Sigmoid colon (tissue), 7 donors: ENCODE data around the gene MRNIP. TPM values are rescaled to one million over a fixed set of nuclear protein-coding genes. Genes with fewer than 3 reads are reported as not detected.

Experiments
- DNase-seq: peaks from one replicate; pipeline ENCODE4 v3.0.0-alpha.2; 2019
- H3K27ac ChIP-seq, 4 donors: fragments of 200-600 bp; sonication (generic); one replicate each; pipeline ENCODE4 v1.5.1; 2016 to 2019; ENCODE audit warnings: mild to moderate bottlenecking in 1 of 4
- H3K27me3 ChIP-seq, 3 donors: fragments of 200-600 bp; sonication (generic); one replicate each; pipeline ENCODE4 v1.5.1; 2019; ENCODE audit warnings: mild to moderate bottlenecking in 1 of 3
- H3K36me3 ChIP-seq, 4 donors: fragments of 200-600 bp; sonication (generic); one replicate each; pipeline ENCODE4 v1.5.1; 2016 to 2019
- H3K4me1 ChIP-seq, 4 donors: fragments of 200-600 bp; sonication (generic); one replicate each; pipeline ENCODE4 v1.5.1; 2017 to 2019
- H3K4me3 ChIP-seq, 4 donors: fragments of 200-600 bp; sonication (generic); one replicate each; pipeline ENCODE4 v1.5.1; 2017 to 2019; ENCODE audit warnings: mild to moderate bottlenecking in 2 of 4, moderate library complexity in 1 of 4
- H3K9me3 ChIP-seq, 4 donors: fragments of 200-600 bp in 3 of 4; sonication (generic) in 3 of 4; one replicate each; pipeline versions ENCODE4 v1.5.1 to v1.6.1; 2013 to 2019
- EP300 ChIP-seq, 4 donors: sonication (generic); formaldehyde crosslinking; IDR thresholded peaks; one replicate each; pipeline ENCODE4 v1.6.1; 2017; ENCODE audit warnings: antibody characterized with exemption in 4 of 4
- POLR2A ChIP-seq, 2 donors: fragments of 450-650 bp; IDR thresholded peaks; one replicate each; pipeline ENCODE4 v1.6.1; 2016; ENCODE audit warnings: antibody characterized with exemption in 2 of 2, mild to moderate bottlenecking in 2 of 2, moderate library complexity in 2 of 2
- POLR2AphosphoS5 ChIP-seq, 4 donors: sonication (generic); formaldehyde crosslinking; IDR thresholded peaks; one replicate each; pipeline ENCODE4 v1.6.1; 2017; ENCODE audit warnings: antibody characterized with exemption in 4 of 4
- WGBS, 2 donors: extraction: QIAGEN DNeasy Blood & Tissue Kit; methylation state at CpG; one replicate each; pipeline ENCODE4 v1.1.7; 2013; 5-methylcytosine and 5-hydroxymethylcytosine counted together
- intact Hi-C: fragments of 100-400 bp; cut with DNase I; formaldehyde crosslinking; loops from one replicate; pipeline ENCODE4 v1.15.1; 2023
- polyA plus RNA-seq, 3 donors: library from polyadenylated mRNA; stranded (reverse); fragments of 200-250 nt; gene quantifications; one replicate each; pipeline ENCODE4 v1.2.3, GENCODE V29; 2013
- total RNA-seq, 4 donors: library from RNA; depleted of rRNA; stranded (reverse); fragments of >200 nt; gene quantifications; one replicate each; pipeline ENCODE4 v1.1.0, GENCODE V29; 2016
- TF ChIP-seq, protein P1 (sequence below), 4 experiments: fragments of 450-650 bp in 3 of 4; fragments of 200-600 bp in 1 of 4; IDR thresholded peaks; one replicate each; pipeline ENCODE4 v1.5.1; 2016 to 2019; ENCODE audit warnings: antibody characterized with exemption in 4 of 4, mild to moderate bottlenecking in 3 of 4, moderate library complexity in 2 of 4
- donor health status: healthy with polysubstance abuse.
- donor health status: Bipolar disorder and iron deficiency.
- donor health status: healthy.

Gene MRNIP
- total and polyA plus RNA-seq, 7 donors: 8.3 to 59.8 (median 30.7) TPM

DNA sequence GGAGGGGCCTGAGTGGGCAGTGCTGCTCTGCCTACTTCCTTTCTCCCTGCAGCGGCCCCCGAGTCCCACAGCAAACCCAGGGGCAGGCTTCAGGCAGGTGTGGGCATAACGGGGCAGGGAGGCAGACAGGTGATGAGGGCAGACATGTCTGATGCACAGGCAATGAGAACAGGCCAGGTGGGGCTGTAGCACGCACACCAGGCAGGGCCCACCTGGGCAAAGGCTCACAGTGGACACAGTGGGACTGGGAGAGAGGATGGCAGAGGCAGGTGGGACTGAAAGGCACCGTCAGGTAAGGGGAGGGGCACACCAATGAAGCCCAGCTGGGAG is 59.0 kb downstream of the MRNIP start:
- 84 to 86% methylated on average over 5 of the region's 5 CpGs for WGBS, 2 donors
- H3K9me3 ChIP-seq: no peaks in the 10 kb centered on the region
- no peak overlapping the region for H3K27ac ChIP-seq
- TF ChIP-seq, protein P1, sequence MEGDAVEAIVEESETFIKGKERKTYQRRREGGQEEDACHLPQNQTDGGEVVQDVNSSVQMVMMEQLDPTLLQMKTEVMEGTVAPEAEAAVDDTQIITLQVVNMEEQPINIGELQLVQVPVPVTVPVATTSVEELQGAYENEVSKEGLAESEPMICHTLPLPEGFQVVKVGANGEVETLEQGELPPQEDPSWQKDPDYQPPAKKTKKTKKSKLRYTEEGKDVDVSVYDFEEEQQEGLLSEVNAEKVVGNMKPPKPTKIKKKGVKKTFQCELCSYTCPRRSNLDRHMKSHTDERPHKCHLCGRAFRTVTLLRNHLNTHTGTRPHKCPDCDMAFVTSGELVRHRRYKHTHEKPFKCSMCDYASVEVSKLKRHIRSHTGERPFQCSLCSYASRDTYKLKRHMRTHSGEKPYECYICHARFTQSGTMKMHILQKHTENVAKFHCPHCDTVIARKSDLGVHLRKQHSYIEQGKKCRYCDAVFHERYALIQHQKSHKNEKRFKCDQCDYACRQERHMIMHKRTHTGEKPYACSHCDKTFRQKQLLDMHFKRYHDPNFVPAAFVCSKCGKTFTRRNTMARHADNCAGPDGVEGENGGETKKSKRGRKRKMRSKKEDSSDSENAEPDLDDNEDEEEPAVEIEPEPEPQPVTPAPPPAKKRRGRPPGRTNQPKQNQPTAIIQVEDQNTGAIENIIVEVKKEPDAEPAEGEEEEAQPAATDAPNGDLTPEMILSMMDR (IDR thresholded peaks at IDR 0.05): no peak
- no peak for TF ChIP-seq POLR2A (IDR thresholded peaks at IDR 0.05)
- no peak for TF ChIP-seq EP300 (IDR thresholded peaks at IDR 0.05)
- TF ChIP-seq POLR2AphosphoS5 (IDR thresholded peaks at IDR 0.05): no peak
- peaks cover 30 to 44% (median 35%) of the 10 kb centered on the region in 4 donors for H3K36me3 ChIP-seq
- H3K4me1 ChIP-seq: peaks cover 0 to 56% (median 52%) of the 10 kb centered on the region in 4 donors
- H3K27me3 ChIP-seq: no peaks in the 10 kb centered on the region
- DNase-seq: peak; percentile 61
- intact Hi-C loops: loop anchor here (5.0 kb wide), 1 partner anchor 122 kb away; no protein-coding TSS in a partner anchor
- H3K4me3 ChIP-seq: no peak overlapping the region

DNA sequence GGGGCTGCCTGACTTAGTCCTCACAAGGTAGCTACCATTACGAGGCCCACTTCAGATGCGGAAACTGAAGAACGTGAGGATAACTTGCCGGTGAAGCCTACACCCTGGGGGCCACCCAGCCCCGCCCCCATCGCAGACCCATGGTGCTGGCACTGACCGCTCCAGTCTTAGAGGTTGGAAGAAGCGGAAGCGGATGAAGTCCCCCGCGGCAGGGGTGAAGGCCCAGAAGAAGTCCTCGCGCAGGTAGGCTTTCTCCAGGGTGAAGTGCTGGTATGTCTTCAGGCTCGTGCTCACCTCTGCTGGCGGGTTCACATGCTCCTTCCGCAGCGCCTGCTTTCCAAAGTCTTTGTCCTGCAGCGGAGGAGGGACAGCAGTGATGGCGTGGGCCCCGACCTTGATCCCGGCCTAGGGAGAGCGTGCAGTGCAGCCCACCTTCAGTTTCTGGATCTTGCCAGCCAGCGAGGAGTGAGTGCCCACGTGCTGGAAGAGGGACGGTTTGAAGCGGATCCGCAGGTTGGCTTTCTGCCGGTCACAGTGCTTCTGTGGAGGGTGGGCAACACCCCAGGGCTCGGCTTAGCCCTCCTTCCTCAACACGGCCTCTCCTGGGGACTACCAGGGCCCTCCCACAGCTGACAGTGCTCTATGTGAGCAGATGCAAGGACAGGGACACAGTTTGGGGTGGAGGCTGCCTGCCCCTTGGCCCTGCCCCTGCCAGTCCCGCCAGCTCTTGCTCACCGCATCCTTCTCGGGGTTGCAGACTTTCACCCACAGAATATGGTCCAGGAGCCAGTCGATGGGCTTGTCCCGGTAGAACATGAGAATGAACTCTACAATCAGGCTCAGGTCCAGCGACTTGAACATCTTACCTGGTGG is 59.6 kb downstream of the MRNIP start:
- WGBS, 2 donors: 95 to 96% methylated on average over 36 of the region's 36 CpGs

DNA sequence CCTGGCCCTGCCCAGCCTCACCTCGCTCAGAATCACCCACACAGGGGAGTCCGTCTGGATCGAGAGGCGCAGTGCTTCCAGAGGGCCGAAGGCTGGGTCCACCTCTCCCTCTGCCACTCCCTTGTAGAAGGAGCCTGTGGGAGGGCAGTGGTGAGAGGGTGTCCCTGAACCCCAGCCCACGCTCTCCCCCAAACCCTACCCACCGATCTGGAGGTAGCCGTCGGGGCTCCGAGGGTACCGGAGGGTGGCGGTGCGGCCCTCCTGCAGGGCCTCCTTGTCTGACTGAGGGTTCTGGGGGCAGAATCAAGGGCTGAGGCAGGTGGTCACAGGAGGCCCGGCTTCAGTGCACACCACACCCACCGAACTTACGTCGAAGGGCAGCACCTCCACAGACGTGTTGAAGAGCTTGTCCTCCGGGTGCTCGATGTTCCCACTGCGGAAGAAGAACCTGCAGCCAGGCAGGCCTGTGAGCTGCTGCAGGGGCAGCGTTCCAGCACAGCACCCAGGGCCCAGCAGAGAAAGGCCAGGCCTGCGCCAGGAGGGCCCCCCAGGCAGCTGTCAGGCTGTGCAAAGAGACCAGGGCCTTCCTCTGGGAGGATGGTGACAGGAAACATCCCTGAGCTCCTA is 60.4 kb downstream of the MRNIP start:
- Histone ChIP-seq H3K27ac (no peak overlapping the region), H3K36me3 (peaks cover 30 to 44% (median 35%) of the 10 kb centered on the region in 4 donors), H3K27me3 (no peaks in the 10 kb centered on the region), H3K4me3 (no peak overlapping the region), H3K9me3 (no peaks in the 10 kb centered on the region), H3K4me1 (peaks cover 0 to 55% (median 50%) of the 10 kb centered on the region in 4 donors)
- intact Hi-C loops: loop anchor here (5.0 kb wide), 1 partner anchor 121 kb away; no protein-coding TSS in a partner anchor
- TF ChIP-seq EP300 (IDR thresholded peaks at IDR 0.05): no peak
- no peak for TF ChIP-seq POLR2AphosphoS5 (IDR thresholded peaks at IDR 0.05)
- TF ChIP-seq, protein P1 (IDR thresholded peaks at IDR 0.05): no peak
- whole genome bisulfite sequencing, 2 donors: 95 to 96% methylated on average over 23 of the region's 23 CpGs
- DNase-seq: peak; percentile 58

More for the DNA sequence above, 59.6 kb downstream of the MRNIP start:
- H3K36me3 ChIP-seq: peaks cover 30 to 44% (median 35%) of the 10 kb centered on the region in 4 donors
- H3K4me3 ChIP-seq: no peak overlapping the region
- H3K27ac ChIP-seq: no peak overlapping the region
- intact Hi-C loops: loop anchor here (5.0 kb wide), 1 partner anchor 122 kb away; no protein-coding TSS in a partner anchor
- TF ChIP-seq, protein P1 (IDR thresholded peaks at IDR 0.05): no peak
- TF ChIP-seq POLR2A (IDR thresholded peaks at IDR 0.05) (no peak), EP300 (IDR thresholded peaks at IDR 0.05) (no peak), POLR2AphosphoS5 (IDR thresholded peaks at IDR 0.05) (no peak)
- DNase-seq: peak; percentile 63
- H3K4me1 ChIP-seq: peaks cover 0 to 55% (median 50%) of the 10 kb centered on the region in 4 donors
- H3K27me3 ChIP-seq: no peaks in the 10 kb centered on the region
- no peaks in the 10 kb centered on the region for H3K9me3 ChIP-seq

DNA sequence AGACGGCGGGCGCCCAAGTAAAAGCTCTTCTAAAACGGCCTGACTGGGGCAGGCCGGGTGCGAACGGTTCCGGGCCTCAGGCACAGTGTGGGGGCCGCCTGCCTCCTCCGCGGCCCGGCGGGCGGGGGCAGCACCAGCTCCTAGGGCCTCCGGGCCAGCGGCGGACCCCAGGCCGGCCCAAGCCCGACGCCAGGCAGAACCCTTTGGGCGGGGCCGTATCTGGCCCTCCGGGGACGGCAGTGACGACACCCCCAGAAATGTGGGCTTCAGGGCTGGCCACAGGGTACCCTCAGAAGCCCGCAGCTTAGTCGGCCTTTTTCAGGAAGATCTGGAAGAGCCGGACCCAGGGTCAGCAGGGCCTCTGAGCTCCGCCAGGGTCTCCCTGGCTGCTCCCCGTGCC is 60.9 kb downstream of the MRNIP start:
- Histone ChIP-seq H3K27ac (no peak overlapping the region), H3K4me1 (peaks cover 0 to 53% (median 47%) of the 10 kb centered on the region in 4 donors), H3K9me3 (no peaks in the 10 kb centered on the region), H3K36me3 (peaks cover 30 to 44% (median 35%) of the 10 kb centered on the region in 4 donors), H3K27me3 (no peaks in the 10 kb centered on the region), H3K4me3 (no peak overlapping the region)
- intact Hi-C loops: loop anchor here (5.0 kb wide), 1 partner anchor 120 kb away; no protein-coding TSS in a partner anchor
- 94 to 96% methylated on average over 30 of the region's 30 CpGs for WGBS, 2 donors
- TF ChIP-seq EP300 (IDR thresholded peaks at IDR 0.05): no peak
- TF ChIP-seq, protein P1 (IDR thresholded peaks at IDR 0.05): no peak
- no peak for TF ChIP-seq POLR2AphosphoS5 (IDR thresholded peaks at IDR 0.05)
- TF ChIP-seq POLR2A (IDR thresholded peaks at IDR 0.05): no peak
- DNase-seq: peak; percentile 60
